Muscle layer of colon (tissue), 2 donors: ENCODE data around the gene ARF6.
"Not testable (repeated sequence)": the region's sequence is repeated elsewhere in the genome, so short reads cannot be mapped to it uniquely, and the experiment has no call there.

Experiments
- H3K27ac ChIP-seq: one replicate; pipeline ENCODE4 v1.7.0; 2013; ENCODE audit warnings: low read depth, mild to moderate bottlenecking, low read length, moderate library complexity
- H3K27me3 ChIP-seq, 2 donors: one replicate each; pipeline ENCODE4 v1.7.0; 2013; ENCODE audit warnings: low read length in 2 of 2, mild to moderate bottlenecking in 2 of 2; ENCODE audit not compliant: insufficient read depth in 2 of 2, control insufficient read depth in 1 of 2
- H3K36me3 ChIP-seq: one replicate; pipeline ENCODE4 v1.7.0; 2013; ENCODE audit warnings: mild to moderate bottlenecking, low read length; ENCODE audit not compliant: insufficient read depth
- H3K4me1 ChIP-seq: one replicate; pipeline ENCODE4 v1.7.0; 2013; ENCODE audit warnings: mild to moderate bottlenecking, low read length; ENCODE audit not compliant: insufficient read depth
- H3K4me3 ChIP-seq, 2 donors: one replicate each; pipeline ENCODE4 v1.7.0; 2013; ENCODE audit warnings: low read length in 2 of 2, low read depth in 1 of 2, mild to moderate bottlenecking in 1 of 2, moderate library complexity in 1 of 2
- H3K9ac ChIP-seq: one replicate; pipeline ENCODE4 v1.7.0; 2013; ENCODE audit warnings: low read length
- H3K9me3 ChIP-seq: one replicate; pipeline ENCODE4 v1.7.0; 2013; ENCODE audit warnings: mild to moderate bottlenecking, low read length
- donor health status: abdominal sarcoma.
- donor health status: Adenocarcinoma of cecum.

The ARF6 gene

DNA sequence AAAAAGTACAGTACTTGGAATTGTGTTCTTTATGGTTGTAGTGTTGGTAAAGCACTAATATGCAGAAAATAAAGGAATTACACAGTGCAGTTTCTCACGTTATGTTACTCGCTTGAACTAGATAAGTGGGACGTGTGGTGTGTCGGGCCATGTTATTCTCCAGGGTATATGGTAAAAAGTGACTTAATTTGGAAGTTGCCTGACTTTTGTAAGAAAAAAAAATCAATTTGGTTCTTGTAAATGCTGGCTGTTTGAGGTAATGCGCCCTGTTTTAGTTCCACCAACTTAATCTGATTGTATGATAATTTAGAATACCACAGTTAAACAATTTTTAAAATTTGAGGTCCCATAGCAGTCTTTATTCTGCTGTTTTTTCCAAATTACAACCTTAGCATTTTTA is 4.1 kb downstream of the ARF6 start:
- no peak overlapping the region for H3K9ac ChIP-seq
- peaks cover 11% of the 10 kb centered on the region for H3K36me3 ChIP-seq
- H3K4me3 ChIP-seq = no peak overlapping the region
- H3K4me1 ChIP-seq = peaks cover 35% of the 10 kb centered on the region
- no peak overlapping the region for H3K27ac ChIP-seq
- no peaks in the 10 kb centered on the region for H3K27me3 ChIP-seq
- no peaks in the 10 kb centered on the region for H3K9me3 ChIP-seq

DNA sequence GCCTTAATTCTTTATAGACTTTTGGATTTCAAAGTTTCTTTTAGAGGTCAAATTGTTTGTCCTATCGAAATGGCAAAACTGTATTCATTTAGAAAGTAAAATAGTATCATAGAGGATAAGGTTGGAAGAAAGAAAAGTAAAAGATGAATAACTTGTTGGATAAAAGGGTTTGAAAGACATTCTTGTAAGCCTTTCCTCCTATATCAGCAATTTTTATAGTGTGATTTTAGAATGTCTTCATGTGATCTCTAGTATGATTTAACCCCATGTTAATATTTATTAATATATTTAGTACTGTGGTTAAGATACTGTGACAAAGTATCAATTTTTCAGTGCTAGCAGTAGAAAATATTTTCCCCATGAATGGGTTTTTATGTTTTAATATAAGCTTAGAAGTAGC is 4.5 kb downstream of the ARF6 start:
- Histone ChIP-seq H3K36me3 (peaks cover 11% of the 10 kb centered on the region), H3K9ac (no peak overlapping the region), H3K4me1 (peaks cover 34% of the 10 kb centered on the region), H3K9me3 (no peaks in the 10 kb centered on the region), H3K27me3 (no peaks in the 10 kb centered on the region), H3K27ac (no peak overlapping the region), H3K4me3 (no peak overlapping the region)

DNA sequence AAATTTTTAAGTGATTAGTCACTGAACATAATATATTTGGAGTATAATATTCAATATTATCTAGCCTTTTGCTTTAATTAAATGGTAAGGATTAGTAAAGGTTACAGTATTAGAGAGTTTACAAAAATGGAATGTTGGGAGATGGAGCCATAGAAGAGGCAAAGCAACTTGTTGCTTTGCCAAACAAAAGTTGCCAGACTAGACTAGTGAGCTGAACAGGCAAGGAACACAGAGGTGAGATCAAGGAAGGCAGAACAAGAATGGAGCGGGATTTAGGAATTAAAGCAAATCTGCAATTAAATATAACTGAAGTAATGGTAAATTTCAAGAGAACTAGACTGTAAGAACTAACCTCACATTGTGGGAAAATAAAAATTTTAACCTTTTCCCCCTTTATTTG is 5.1 kb downstream of the ARF6 start:
- H3K36me3 ChIP-seq = peaks cover 11% of the 10 kb centered on the region
- peaks cover 34% of the 10 kb centered on the region for H3K4me1 ChIP-seq
- H3K4me3 ChIP-seq = no peak overlapping the region
- H3K9me3 ChIP-seq = no peaks in the 10 kb centered on the region
- no peak overlapping the region for H3K27ac ChIP-seq
- H3K9ac ChIP-seq = no peak overlapping the region
- H3K27me3 ChIP-seq = no peaks in the 10 kb centered on the region

DNA sequence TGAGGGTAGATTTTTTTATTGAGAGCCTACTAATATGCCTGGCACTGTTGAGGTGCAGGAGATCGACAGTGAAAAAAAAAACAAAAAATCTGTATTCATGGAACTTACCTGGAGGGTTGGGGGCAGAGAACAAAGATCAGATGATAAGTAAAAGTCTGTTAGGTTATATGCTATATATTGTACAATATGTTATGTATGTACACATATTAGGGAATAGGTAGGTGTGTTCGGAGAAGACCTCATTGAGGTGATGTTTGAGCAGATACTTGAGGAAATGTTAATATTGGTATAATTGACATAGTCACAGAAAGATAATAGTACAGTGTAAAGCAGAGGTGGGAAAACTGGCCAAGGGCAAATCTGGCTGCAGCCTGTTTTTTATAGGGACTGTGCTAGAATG is 5.6 kb downstream of the ARF6 start:
- Histone ChIP-seq H3K4me3 (no peak overlapping the region), H3K27me3 (no peaks in the 10 kb centered on the region), H3K36me3 (peaks cover 11% of the 10 kb centered on the region), H3K4me1 (peaks cover 34% of the 10 kb centered on the region), H3K9me3 (no peaks in the 10 kb centered on the region), H3K9ac (no peak overlapping the region), H3K27ac (no peak overlapping the region)

DNA sequence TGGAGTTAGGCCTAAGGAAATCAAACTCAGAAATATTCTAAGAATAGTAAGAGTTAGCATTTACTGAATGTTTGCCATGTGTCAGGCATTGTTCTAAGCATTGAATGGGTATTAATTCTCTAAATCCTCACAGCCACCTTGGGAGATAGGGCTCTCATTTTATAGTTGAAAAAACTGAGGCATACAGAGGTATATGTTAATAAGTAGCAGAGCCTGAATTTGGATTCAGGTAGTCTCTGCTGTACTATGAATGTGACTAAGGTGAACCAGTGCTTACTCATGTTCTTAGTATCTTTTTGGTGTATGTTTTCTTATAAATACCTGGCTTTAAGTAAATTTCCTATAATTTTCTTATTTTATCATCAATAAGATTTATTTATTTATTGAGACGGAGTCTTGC is 8.1 kb downstream of the ARF6 start:
- Histone ChIP-seq H3K9ac (no peak overlapping the region), H3K36me3 (no peaks in the 10 kb centered on the region), H3K27ac (no peak overlapping the region), H3K9me3 (no peaks in the 10 kb centered on the region), H3K27me3 (no peaks in the 10 kb centered on the region), H3K4me1 (peaks cover 21% of the 10 kb centered on the region), H3K4me3 (no peak overlapping the region)

DNA sequence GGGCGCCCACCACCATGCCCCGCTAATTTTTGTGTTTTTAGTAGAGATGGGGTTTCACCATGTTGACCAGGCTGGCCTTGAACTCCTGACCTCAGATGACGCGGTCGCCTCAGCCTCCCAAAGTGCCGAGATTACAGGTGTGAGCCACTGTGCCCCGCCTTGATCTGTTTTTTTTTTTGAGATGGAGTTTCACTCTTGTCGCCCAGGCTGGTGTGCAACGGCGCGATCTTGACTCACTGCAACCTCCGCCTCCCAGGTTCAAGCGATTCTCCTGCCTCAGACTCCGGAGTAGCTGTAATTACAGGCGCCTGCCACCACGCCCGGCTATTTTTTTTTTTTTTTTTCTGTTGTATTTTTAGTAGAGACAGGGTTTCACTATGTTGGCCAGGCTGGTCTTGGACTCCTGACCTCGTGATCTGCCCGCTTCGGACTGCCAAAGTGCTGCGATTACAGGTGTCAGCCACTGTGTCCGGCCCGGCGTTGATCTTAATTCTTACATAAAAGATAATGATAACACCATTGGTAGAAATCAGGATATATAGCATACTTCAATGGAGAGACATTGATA is 9.9 kb downstream of the ARF6 start:
- not testable (repeated sequence) for H3K9me3 ChIP-seq, H3K9ac ChIP-seq, H3K27me3 ChIP-seq, H3K36me3 ChIP-seq, H3K27ac ChIP-seq, H3K4me3 ChIP-seq, H3K4me1 ChIP-seq

DNA sequence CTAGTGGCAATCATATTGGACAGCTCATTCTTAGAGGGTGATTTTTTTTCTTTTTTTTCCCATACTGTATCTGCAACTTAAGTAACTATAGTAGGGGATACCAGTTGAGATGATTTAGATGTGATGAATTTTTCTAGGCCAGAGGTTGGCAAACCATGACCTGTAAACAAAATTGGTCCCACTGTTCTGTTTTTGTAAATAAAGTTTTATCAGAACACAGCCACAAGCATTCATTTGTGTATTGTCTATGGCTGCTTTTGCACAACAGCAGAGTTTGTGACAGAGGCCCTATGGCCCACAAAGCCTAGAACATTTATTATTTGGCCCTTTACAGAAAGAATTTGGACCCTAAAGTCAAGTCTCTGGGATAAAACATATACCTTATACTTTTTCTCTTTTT is 11.4 kb downstream of the ARF6 start:
- Histone ChIP-seq H3K9me3 (no peaks in the 10 kb centered on the region), H3K4me1 (no peaks in the 10 kb centered on the region), H3K36me3 (no peaks in the 10 kb centered on the region), H3K4me3 (no peak overlapping the region), H3K27ac (no peak overlapping the region), H3K27me3 (no peaks in the 10 kb centered on the region), H3K9ac (no peak overlapping the region)

DNA sequence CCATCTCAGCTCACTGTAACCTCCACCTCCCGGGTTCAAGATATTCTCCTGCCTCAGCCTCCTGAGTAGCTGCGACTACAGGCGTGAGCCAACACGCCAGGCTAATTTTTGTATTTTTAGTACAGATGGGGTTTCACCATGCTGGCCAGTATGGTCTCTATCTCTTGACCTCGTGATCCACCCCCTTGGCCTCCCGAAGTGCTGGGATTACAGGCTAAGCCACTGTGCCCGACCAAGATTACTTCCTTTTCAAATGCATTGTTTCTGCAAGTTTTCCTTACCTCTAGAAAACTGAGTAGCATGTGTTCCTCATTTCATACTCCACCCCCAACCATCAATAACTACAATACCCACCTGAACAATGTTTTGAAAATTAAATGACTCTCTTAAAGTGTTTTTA is 13.1 kb downstream of the ARF6 start:
- no peak overlapping the region for H3K27ac ChIP-seq
- no peaks in the 10 kb centered on the region for H3K36me3 ChIP-seq
- no peak overlapping the region for H3K9ac ChIP-seq
- H3K9me3 ChIP-seq = no peaks in the 10 kb centered on the region
- no peaks in the 10 kb centered on the region for H3K4me1 ChIP-seq
- H3K27me3 ChIP-seq = no peaks in the 10 kb centered on the region
- H3K4me3 ChIP-seq = no peak overlapping the region

DNA sequence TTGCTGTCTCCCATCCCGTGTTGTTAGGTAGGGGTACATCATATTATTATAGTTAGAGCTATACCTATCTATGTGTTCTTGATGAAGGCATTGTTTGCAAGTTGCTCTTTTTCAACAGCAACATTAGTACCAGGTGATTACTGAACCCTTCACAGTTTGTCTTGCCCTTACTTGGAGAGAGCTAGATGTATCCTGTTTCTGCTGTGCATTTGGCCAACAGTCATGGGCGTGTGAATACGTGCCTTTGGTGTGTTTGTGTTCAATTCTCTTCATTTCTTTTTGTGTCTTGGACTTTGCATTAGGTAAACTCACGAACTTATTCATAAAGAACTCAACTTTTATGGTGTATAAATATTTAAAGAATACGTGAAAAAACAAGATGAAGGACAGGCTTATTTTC is 14.3 kb downstream of the ARF6 start:
- H3K27me3 ChIP-seq = no peaks in the 10 kb centered on the region
- no peak overlapping the region for H3K9ac ChIP-seq
- H3K27ac ChIP-seq = no peak overlapping the region
- no peaks in the 10 kb centered on the region for H3K9me3 ChIP-seq
- no peak overlapping the region for H3K4me3 ChIP-seq
- H3K36me3 ChIP-seq = no peaks in the 10 kb centered on the region
- H3K4me1 ChIP-seq = no peaks in the 10 kb centered on the region

DNA sequence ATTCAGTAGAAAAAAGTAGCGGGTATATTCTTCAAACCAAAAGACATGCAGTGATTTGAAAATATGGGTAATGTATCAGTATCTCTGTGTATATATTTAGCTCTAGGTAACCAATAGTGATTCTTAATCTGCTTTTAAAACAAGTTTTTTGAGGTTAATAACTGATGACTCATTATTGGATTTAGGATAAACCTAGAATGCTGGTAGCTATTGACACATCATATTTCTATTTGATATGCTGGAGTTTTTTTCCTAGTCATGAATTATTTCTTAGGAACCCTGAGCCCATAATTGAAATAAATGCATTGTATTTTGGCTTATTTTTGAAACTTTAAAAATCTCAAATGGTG is 15.5 kb downstream of the ARF6 start:
- H3K4me3 ChIP-seq = no peak overlapping the region
- H3K9me3 ChIP-seq = no peaks in the 10 kb centered on the region
- no peaks in the 10 kb centered on the region for H3K4me1 ChIP-seq
- no peak overlapping the region for H3K27ac ChIP-seq
- no peak overlapping the region for H3K9ac ChIP-seq
- H3K36me3 ChIP-seq = no peaks in the 10 kb centered on the region
- no peaks in the 10 kb centered on the region for H3K27me3 ChIP-seq

DNA sequence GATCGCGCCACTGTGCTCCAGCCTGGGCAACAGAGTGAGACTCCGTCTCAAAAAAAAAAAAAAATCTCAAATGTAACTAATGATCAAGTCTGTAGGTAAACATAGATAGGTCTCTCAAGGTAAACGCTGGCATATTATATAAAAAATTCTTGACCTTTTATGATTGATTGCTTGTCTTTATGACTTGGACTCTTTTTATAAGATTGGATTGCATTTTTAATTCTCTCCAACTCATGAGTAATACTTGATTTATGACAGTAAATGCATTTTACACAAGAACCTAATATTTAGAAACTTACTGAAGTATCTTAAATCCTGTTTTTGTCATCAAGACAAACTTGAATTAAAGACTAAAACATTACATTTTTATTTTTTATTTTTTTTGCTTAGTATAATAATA is 16.1 kb downstream of the ARF6 start:
- no peak overlapping the region for H3K27ac ChIP-seq
- no peaks in the 10 kb centered on the region for H3K36me3 ChIP-seq
- no peak overlapping the region for H3K9ac ChIP-seq
- no peak overlapping the region for H3K4me3 ChIP-seq
- no peaks in the 10 kb centered on the region for H3K27me3 ChIP-seq
- H3K9me3 ChIP-seq = no peaks in the 10 kb centered on the region
- H3K4me1 ChIP-seq = no peaks in the 10 kb centered on the region

DNA sequence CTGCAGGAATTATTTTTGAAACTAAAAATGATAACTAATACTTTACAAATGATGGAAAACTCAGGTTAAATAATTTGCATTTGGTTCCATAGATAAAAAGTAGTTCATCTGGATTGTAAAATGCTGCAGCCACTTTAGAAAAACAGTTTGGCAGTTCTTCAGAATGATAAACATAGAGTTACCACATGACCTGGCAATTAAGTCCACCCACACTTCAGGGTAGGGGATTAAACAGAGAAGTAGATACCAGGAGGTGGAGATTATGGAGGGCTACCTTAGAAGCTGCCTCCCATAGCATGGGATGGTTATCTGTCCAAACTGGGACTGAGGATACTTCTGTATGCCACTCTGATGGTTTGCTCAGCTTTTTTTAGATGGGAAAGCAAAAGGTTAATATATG is 22.2 kb downstream of the ARF6 start:
- no peaks in the 10 kb centered on the region for H3K4me1 ChIP-seq
- H3K9ac ChIP-seq = no peak overlapping the region
- no peak overlapping the region for H3K27ac ChIP-seq
- H3K9me3 ChIP-seq = no peaks in the 10 kb centered on the region
- no peaks in the 10 kb centered on the region for H3K36me3 ChIP-seq
- H3K4me3 ChIP-seq = no peak overlapping the region
- H3K27me3 ChIP-seq = no peaks in the 10 kb centered on the region
